WTC11 (cell line): ENCODE data around the gene MAP3K21. TPM values are rescaled to one million over a fixed set of nuclear protein-coding genes. Genes with fewer than 3 reads are reported as not detected.

Experiments used
- ATAC-seq: fragments of 200-7000 bp; cut with Tn5 transposase; 2 replicates; pipeline ENCODE4 v1.10.0; 2021; ENCODE audit warnings: mild to moderate bottlenecking, moderate library complexity
- CTCF ChIA-PET: fragments of 300-600 bp; sonication (Branson Sonifier 250); formaldehyde crosslinking; loops from one replicate; lab custom pipeline; 2021; ENCODE audit warnings: antibody characterized with exemption; lab: Charles Lee
- POLR2A ChIA-PET: fragments of 350-600 bp; sonication (Branson Sonifier 250); formaldehyde crosslinking; loops from one replicate; lab custom pipeline; 2021; ENCODE audit warnings: antibody characterized with exemption; lab: Charles Lee
- DNase-seq: peaks from one replicate; pipeline ENCODE4 v3.0.0; 2021; ENCODE audit warnings: low spot score
- H3K27ac Mint-ChIP-seq: 2 replicates; pipeline ENCODE4 v1.8.0; 2021; ENCODE audit warnings: mixed read lengths
- H3K27me3 Mint-ChIP-seq: 2 replicates; pipeline ENCODE4 v1.8.0; 2021; ENCODE audit warnings: low read depth, mild to moderate bottlenecking, moderate library complexity, mixed read lengths
- H3K36me3 Mint-ChIP-seq: 2 replicates; pipeline ENCODE4 v1.8.0; 2021; ENCODE audit warnings: mixed read lengths
- H3K4me1 Mint-ChIP-seq: 2 replicates; pipeline ENCODE4 v1.8.0; 2022; ENCODE audit warnings: mixed read lengths
- H3K4me3 Mint-ChIP-seq: 2 replicates; pipeline ENCODE4 v1.8.0; 2021; ENCODE audit warnings: mild to moderate bottlenecking, moderate library complexity, mixed read lengths
- H3K9me3 Mint-ChIP-seq: 2 replicates; pipeline ENCODE4 v1.8.0; 2021; ENCODE audit warnings: mixed read lengths
- CDX4 ChIP-seq: fragments of 250-450 bp; sonication (Bioruptor Pico); IDR thresholded peaks from 2 replicates; pipeline ENCODE4 v1.9.0; 2021; ENCODE audit warnings: moderate library complexity, mild to moderate bottlenecking, inconsistent platforms, borderline replicate concordance
- CTCF ChIP-seq: fragments of 200-600 bp; IDR thresholded peaks from 2 replicates; pipeline ENCODE4 v1.8.0; 2022; ENCODE audit warnings: antibody characterized with exemption
- E2F4 ChIP-seq: sonication (generic); formaldehyde crosslinking; IDR thresholded peaks from 2 replicates; pipeline ENCODE4 v1.8.1; 2022; ENCODE audit warnings: low read depth, mild to moderate bottlenecking, moderate library complexity, missing genetic modification reagents, borderline replicate concordance
- E2F5 ChIP-seq: sonication (generic); formaldehyde crosslinking; IDR thresholded peaks from 2 replicates; pipeline ENCODE4 v1.8.1; 2022; ENCODE audit warnings: mild to moderate bottlenecking, moderate library complexity, missing genetic modification reagents
- EMX1 ChIP-seq: fragments of 250-450 bp; sonication (Bioruptor Pico); IDR thresholded peaks from 2 replicates; pipeline ENCODE4 v1.8.0; 2021; ENCODE audit warnings: mild to moderate bottlenecking
- ERG ChIP-seq: fragments of 250-450 bp; sonication (Bioruptor Pico); IDR thresholded peaks from 2 replicates; pipeline ENCODE4 v1.8.0; 2021; ENCODE audit warnings: mild to moderate bottlenecking
- FOXK1 ChIP-seq: sonication (generic); formaldehyde crosslinking; IDR thresholded peaks from 2 replicates; pipeline ENCODE4 v1.8.0; 2022; ENCODE audit warnings: mild to moderate bottlenecking, moderate library complexity, missing genetic modification reagents
- FOXP4 ChIP-seq: sonication (generic); formaldehyde crosslinking; IDR thresholded peaks from 2 replicates; pipeline ENCODE4 v1.8.0; 2022; ENCODE audit warnings: mild to moderate bottlenecking, missing genetic modification reagents
- GRHL2 ChIP-seq: fragments of 250-450 bp; sonication (Bioruptor Pico); IDR thresholded peaks from 2 replicates; pipeline ENCODE4 v1.8.0; 2022; ENCODE audit warnings: mild to moderate bottlenecking, moderate library complexity; ENCODE audit not compliant: insufficient replicate concordance, severe bottlenecking
- MAX ChIP-seq: sonication (generic); formaldehyde crosslinking; IDR thresholded peaks from 2 replicates; pipeline ENCODE4 v1.8.0; 2022; ENCODE audit warnings: mild to moderate bottlenecking, missing genetic modification reagents
- NR1H2 ChIP-seq: sonication (generic); formaldehyde crosslinking; IDR thresholded peaks from 2 replicates; pipeline ENCODE4 v1.9.0; 2021; ENCODE audit warnings: mild to moderate bottlenecking, moderate library complexity, missing genetic modification reagents
- NR2C2 ChIP-seq: sonication (generic); formaldehyde crosslinking; IDR thresholded peaks from 2 replicates; pipeline ENCODE4 v1.8.0; 2022; ENCODE audit warnings: mild to moderate bottlenecking, missing genetic modification reagents
- SP1 ChIP-seq: sonication (generic); formaldehyde crosslinking; conservative IDR thresholded peaks from 2 replicates; pipeline ENCODE4 v1.8.1; 2022; ENCODE audit warnings: missing genetic modification reagents
- STAT6 ChIP-seq: sonication (generic); formaldehyde crosslinking; conservative IDR thresholded peaks from 2 replicates; pipeline ENCODE4 v1.8.1; 2023; ENCODE audit warnings: mild to moderate bottlenecking, low read depth, missing genetic modification reagents, moderate library complexity
- USF1 ChIP-seq: sonication (generic); formaldehyde crosslinking; IDR thresholded peaks from 2 replicates; pipeline ENCODE4 v1.8.0; 2022; ENCODE audit warnings: mild to moderate bottlenecking, missing genetic modification reagents
- ZBTB21 ChIP-seq: sonication (generic); formaldehyde crosslinking; IDR thresholded peaks from 2 replicates; pipeline ENCODE4 v1.8.1; 2023; ENCODE audit warnings: mild to moderate bottlenecking, missing genetic modification reagents, borderline replicate concordance
- ZNF425 ChIP-seq: fragments of 250-450 bp; sonication (Bioruptor Pico); conservative IDR thresholded peaks from 2 replicates; pipeline ENCODE4 v1.9.0; 2021; ENCODE audit warnings: mild to moderate bottlenecking
- ZSCAN18 ChIP-seq: fragments of 250-450 bp; sonication (Bioruptor Pico); IDR thresholded peaks from 2 replicates; pipeline ENCODE4 v2.1.2; 2022; ENCODE audit warnings: mild to moderate bottlenecking, moderate library complexity
- total RNA-seq: library from RNA; stranded (reverse); gene quantifications from 3 replicates; pipeline ENCODE4 v1.2.3, GENCODE V29; 2021

MAP3K21 gene
- total RNA-seq, 1 experiment from 2014 or later, result 24.0 TPM

- no peak for TF ChIP-seq ERG (CRISPR knock-in tag)
- no peak for TF ChIP-seq CTCF
Observed at GRCh38 chr1:233282582-233282886, 45.0 kb upstream of the MAP3K21 start (continued).

GRCh38 chr1:233289676-233290075, 37.8 kb upstream of the MAP3K21 start:
- peak overlapping the region; percentile 92 for H3K27ac Mint-ChIP-seq
- H3K36me3 Mint-ChIP-seq, result peaks cover 30% of the 10 kb centered on the region
- ATAC-seq (peak; percentile 89), DNase-seq (peak; percentile 35)
- peaks cover 79% of the 10 kb centered on the region for H3K4me1 Mint-ChIP-seq
- H3K27me3 Mint-ChIP-seq, result no peaks in the 10 kb centered on the region
- POLR2A ChIA-PET, result no interaction called here
- peaks cover 6% of the 10 kb centered on the region; the same call in 1 of the 2 replicates for H3K9me3 Mint-ChIP-seq
- CTCF ChIA-PET, result no interaction called here
- H3K4me3 Mint-ChIP-seq, result peak overlapping the region; percentile 29; the same call in 1 of the 2 replicates
- no peak for TF ChIP-seq GRHL2 (CRISPR knock-in tag)
- no peak for TF ChIP-seq ZNF425 (CRISPR knock-in tag)
- TF ChIP-seq MAX, result peak; percentile 77; the same call in 1 of the 2 replicates
- TF ChIP-seq FOXK1 (CRISPR knock-in tag), result peak; percentile 83
- TF ChIP-seq USF1 (CRISPR knock-in tag), result no peak
- TF ChIP-seq ZBTB21 (CRISPR knock-in tag), result 0 out of 2 replicates have a peak, but pooled peaks have one; percentile 11
- no peak for TF ChIP-seq E2F4 (CRISPR knock-in tag)
- TF ChIP-seq FOXP4, result peak; percentile 96
- no peak for TF ChIP-seq ERG (CRISPR knock-in tag)
- peak; percentile 64 for TF ChIP-seq SP1 (CRISPR knock-in tag)
- no peak for TF ChIP-seq ZSCAN18 (CRISPR knock-in tag)
- no peak for TF ChIP-seq NR1H2 (CRISPR knock-in tag)
- TF ChIP-seq STAT6, result no peak
- no peak for TF ChIP-seq E2F5 (CRISPR knock-in tag)
- TF ChIP-seq EMX1, result no peak
- no peak for TF ChIP-seq CDX4 (CRISPR knock-in tag)
- no peak for TF ChIP-seq NR2C2 (CRISPR knock-in tag)
